Myocyte (in vitro differentiated cells): ENCODE results near the gene MYO1A. TPM values are rescaled to one million over a fixed set of nuclear protein-coding genes. Genes with fewer than 3 reads are reported as not detected.
A peak's percentile ranks its signal among the peaks of the same experiment; 100 is the strongest.
"Not testable (repeated sequence)": the region's sequence is repeated elsewhere in the genome, so short reads cannot be mapped to it uniquely, and the experiment has no call there.

Experiments used
- DNase-seq: peaks from one replicate; pipeline ENCODE4 v3.0.0-alpha.2; 2012; ENCODE audit warnings: low read depth
- total RNA-seq: library from RNA; depleted of rRNA; stranded (reverse); fragments of >200 nt; gene quantifications from 2 replicates; pipeline ENCODE4 v1.2.3, GENCODE V29; 2014

MYO1A gene
- total RNA-seq, 1 donor from 2014 or later: not detected

GRCh38 chr12:57048423-57049118 lies 1.4 kb downstream of the MYO1A start:
- DNase-seq: no peak

GRCh38 chr12:57047981-57048380 lies 1.9 kb downstream of the MYO1A start:
- DNase-seq: no peak

- peak; percentile 68 for DNase-seq
Observed at GRCh38 chr12:57046947-57047890, 2.7 kb downstream of the MYO1A start.

GRCh38 chr12:57046086-57046791 lies 3.7 kb downstream of the MYO1A start:
- DNase-seq: peak; percentile 70

- DNase-seq: no peak
Observed at GRCh38 chr12:57044889-57045288, 5.0 kb downstream of the MYO1A start.

GRCh38 chr12:57044468-57044867 lies 5.5 kb downstream of the MYO1A start:
- DNase-seq: no peak

GRCh38 chr12:57042695-57043094 lies 7.2 kb downstream of the MYO1A start:
- no peak for DNase-seq

- DNase-seq: peak; percentile 57
Observed at GRCh38 chr12:57040750-57041149, 9.2 kb downstream of the MYO1A start.

GRCh38 chr12:57040211-57040610 lies 9.7 kb downstream of the MYO1A start:
- no peak for DNase-seq

- no peak for DNase-seq
Observed at GRCh38 chr12:57039016-57039798, 10.7 kb downstream of the MYO1A start.

GRCh38 chr12:57037264-57037663 lies 12.7 kb downstream of the MYO1A start:
- no peak for DNase-seq

GRCh38 chr12:57033431-57033830 lies 16.5 kb downstream of the MYO1A start:
- no peak for DNase-seq

GRCh38 chr12:57031789-57032188 lies 18.1 kb downstream of the MYO1A start:
- DNase-seq: no peak

GRCh38 chr12:57031138-57031725 lies 18.7 kb downstream of the MYO1A start:
- DNase-seq: no peak

- DNase-seq: no peak
Observed at GRCh38 chr12:57029457-57029856, 20.5 kb downstream of the MYO1A start.

- no peak for DNase-seq
Observed at GRCh38 chr12:57027805-57028153, 22.1 kb downstream of the MYO1A start.

GRCh38 chr12:57027011-57027804 lies 22.7 kb downstream of the MYO1A start:
- no peak for DNase-seq

GRCh38 chr12:57025196-57025595 lies 24.7 kb downstream of the MYO1A start:
- no peak for DNase-seq

- DNase-seq: not testable (repeated sequence)
Observed at GRCh38 chr12:57022324-57022723, 27.6 kb downstream of the MYO1A start.
